Small intestine (tissue), 7 donors: Measurements from ENCODE around the gene TULP4. TPM values are rescaled to one million over a fixed set of nuclear protein-coding genes. Genes with fewer than 3 reads are reported as not detected.

ENCODE experiments used
- DNase-seq, 2 donors: peaks; one replicate each; pipeline versions ENCODE4 v3.0.0 to v3.0.0-alpha.2; 2013
- FAIRE-seq: peaks from 2 replicates; lab custom pipeline; 2012; peaks lifted over from hg19 to GRCh38; lab: Jason Lieb, UNC
- H3K27ac ChIP-seq, 3 donors: one replicate each; pipeline ENCODE4 v1.5.1; 2013; ENCODE audit warnings: low read length in 2 of 3, mild to moderate bottlenecking in 2 of 3, control low read depth in 1 of 3, inconsistent platforms in 1 of 3, low read depth in 1 of 3, moderate library complexity in 1 of 3
- H3K27me3 ChIP-seq, 3 donors: one replicate each; pipeline ENCODE4 v1.6.1; 2013; ENCODE audit warnings: low read length in 3 of 3, inconsistent platforms in 1 of 3; ENCODE audit not compliant: control insufficient read depth in 3 of 3, insufficient read depth in 3 of 3
- H3K36me3 ChIP-seq, 3 donors: one replicate each; pipeline ENCODE4 v1.6.1; 2013; ENCODE audit warnings: low read length in 3 of 3, inconsistent platforms in 1 of 3, low read depth in 1 of 3, mild to moderate bottlenecking in 1 of 3, moderate library complexity in 1 of 3; ENCODE audit not compliant: control insufficient read depth in 3 of 3, insufficient read depth in 2 of 3
- H3K4me1 ChIP-seq, 3 donors: one replicate each; pipeline ENCODE4 v1.6.1; 2013; ENCODE audit warnings: low read length in 2 of 3, inconsistent platforms in 1 of 3, low read depth in 1 of 3, mild to moderate bottlenecking in 1 of 3, moderate library complexity in 1 of 3; ENCODE audit not compliant: control insufficient read depth in 3 of 3, insufficient read depth in 2 of 3
- H3K4me3 ChIP-seq, 3 donors: one replicate each; pipeline ENCODE4 v1.5.1; 2013; ENCODE audit warnings: low read length in 3 of 3, control low read depth in 1 of 3, inconsistent platforms in 1 of 3, low read depth in 1 of 3, mild to moderate bottlenecking in 1 of 3, moderate library complexity in 1 of 3
- H3K9me3 ChIP-seq, 2 donors: one replicate each; pipeline ENCODE4 v1.6.1; 2013; ENCODE audit warnings: low read depth in 1 of 2, low read length in 1 of 2; ENCODE audit not compliant: control insufficient read depth in 2 of 2, insufficient read depth in 1 of 2
- WGBS, 3 donors: extraction: QIAGEN DNeasy Blood & Tissue Kit; methylation state at CpG; one replicate each; pipeline ENCODE4 v1.1.7; 2013; 5-methylcytosine and 5-hydroxymethylcytosine counted together
- polyA plus RNA-seq, 4 donors: library from polyadenylated mRNA; stranded (reverse) in 3 of 4; unstranded in 1 of 4; fragments of 200-250 nt in 3 of 4; fragments of 120-200 nt in 1 of 4; gene quantifications; one replicate each; pipeline versions ENCODE4 v1.2.1 to v1.2.3, GENCODE V29; 2013
- donor health status: healthy with polysubstance abuse.
- donor health status: control.
- donor health status: control.
- donor health status: Bipolar disorder and iron deficiency.
- donor health status: healthy.

Gene TULP4
- polyA plus RNA-seq, 4 donors, result 7.2 to 30.7 (median 10.7) TPM

GRCh38 chr6:158438226-158438625, 126.0 kb downstream of the TULP4 start:
- Histone ChIP-seq H3K4me3 (no peak overlapping the region), H3K36me3 (peaks cover 0 to 36% (median 2%) of the 10 kb centered on the region in 3 donors), H3K27ac (no peak overlapping the region), H3K4me1 (no peaks in the 10 kb centered on the region), H3K27me3 (no peaks in the 10 kb centered on the region), H3K9me3 (no peaks in the 10 kb centered on the region)
- 89 to 96% (median 90%) methylated on average over 7 of the region's 7 CpGs for WGBS, 3 donors
- no peak for DNase-seq
- FAIRE-seq, result no peak

- FAIRE-seq, result no peak
- Histone ChIP-seq H3K9me3 (no peaks in the 10 kb centered on the region), H3K36me3 (peaks cover 0 to 33% (median 2%) of the 10 kb centered on the region in 3 donors), H3K4me3 (no peak overlapping the region), H3K4me1 (no peaks in the 10 kb centered on the region), H3K27ac (no peak overlapping the region), H3K27me3 (no peaks in the 10 kb centered on the region)
- no peak for DNase-seq
Measured at GRCh38 chr6:158439255-158439654, 127.0 kb downstream of the TULP4 start.

GRCh38 chr6:158441716-158442215, 129.5 kb downstream of the TULP4 start:
- FAIRE-seq (no peak), DNase-seq (no peak)
- WGBS, 3 donors, result 68 to 86% (median 79%) methylated on average over 7 of the region's 7 CpGs
- no peaks in the 10 kb centered on the region for H3K27me3 ChIP-seq
- H3K4me1 ChIP-seq, result no peaks in the 10 kb centered on the region
- no peaks in the 10 kb centered on the region for H3K9me3 ChIP-seq
- no peak overlapping the region for H3K27ac ChIP-seq
- H3K4me3 ChIP-seq, result no peak overlapping the region
- peaks cover 0 to 31% (median 0%) of the 10 kb centered on the region in 3 donors for H3K36me3 ChIP-seq

GRCh38 chr6:158442306-158442705, 130.0 kb downstream of the TULP4 start:
- DNase-seq (no peak), FAIRE-seq (no peak)
- Histone ChIP-seq H3K27me3 (no peaks in the 10 kb centered on the region), H3K4me1 (no peaks in the 10 kb centered on the region), H3K36me3 (peaks cover 0 to 30% (median 0%) of the 10 kb centered on the region in 3 donors), H3K9me3 (no peaks in the 10 kb centered on the region), H3K27ac (no peak overlapping the region), H3K4me3 (no peak overlapping the region)
- WGBS, 3 donors, result 91 to 96% (median 94%) methylated on average over 4 of the region's 4 CpGs

GRCh38 chr6:158445426-158446085, 133.3 kb downstream of the TULP4 start:
- WGBS, 3 donors, result 87 to 97% (median 90%) methylated on average over 5 of the region's 5 CpGs
- FAIRE-seq, result no peak
- H3K27ac ChIP-seq, result no peak overlapping the region
- peaks cover 0 to 42% (median 3%) of the 10 kb centered on the region in 3 donors for H3K36me3 ChIP-seq
- H3K9me3 ChIP-seq, result no peaks in the 10 kb centered on the region
- H3K4me1 ChIP-seq, result no peaks in the 10 kb centered on the region
- no peak for DNase-seq
- no peaks in the 10 kb centered on the region for H3K27me3 ChIP-seq
- no peak overlapping the region for H3K4me3 ChIP-seq

GRCh38 chr6:158448856-158449255, 136.6 kb downstream of the TULP4 start:
- H3K27me3 ChIP-seq, result no peaks in the 10 kb centered on the region
- no peak overlapping the region for H3K27ac ChIP-seq
- no peak for DNase-seq
- H3K4me3 ChIP-seq, result no peak overlapping the region
- H3K36me3 ChIP-seq, result peaks cover 3 to 46% (median 5%) of the 10 kb centered on the region in 3 donors
- WGBS, 3 donors, result 95 to 97% (median 95%) methylated on average over 14 of the region's 14 CpGs
- no peaks in the 10 kb centered on the region for H3K9me3 ChIP-seq
- H3K4me1 ChIP-seq, result no peaks in the 10 kb centered on the region
- FAIRE-seq, result no peak

- no peaks in the 10 kb centered on the region for H3K27me3 ChIP-seq
- no peaks in the 10 kb centered on the region for H3K9me3 ChIP-seq
- DNase-seq (peak; percentile 43 to 44), FAIRE-seq (no peak)
- 77 to 89% (median 89%) methylated on average over 7 of the region's 7 CpGs for WGBS, 3 donors
- H3K4me3 ChIP-seq, result no peak overlapping the region
- no peak overlapping the region for H3K27ac ChIP-seq
- peaks cover 0 to 12% (median 0%) of the 10 kb centered on the region in 3 donors for H3K4me1 ChIP-seq
- peaks cover 3 to 37% (median 5%) of the 10 kb centered on the region in 3 donors for H3K36me3 ChIP-seq
Measured at GRCh38 chr6:158452191-158452590, 139.9 kb downstream of the TULP4 start.

- 67 to 79% (median 71%) methylated on average over 7 of the region's 7 CpGs for WGBS, 3 donors
- Histone ChIP-seq H3K27me3 (no peaks in the 10 kb centered on the region), H3K36me3 (peaks cover 3 to 31% (median 12%) of the 10 kb centered on the region in 3 donors), H3K27ac (peak overlapping the region in 1 of 3 donors; percentile 30), H3K4me3 (no peak overlapping the region), H3K9me3 (no peaks in the 10 kb centered on the region), H3K4me1 (peaks cover 0 to 12% (median 0%) of the 10 kb centered on the region in 3 donors)
- FAIRE-seq (no peak), DNase-seq (no peak)
Measured at GRCh38 chr6:158457131-158457530, 144.9 kb downstream of the TULP4 start.
